ENCODE results near the gene MYO1H.
"Not testable (repeated sequence)": the region's sequence is repeated elsewhere in the genome, so short reads cannot be mapped to it uniquely, and the experiment has no call there.

The MYO1H gene, protein sequence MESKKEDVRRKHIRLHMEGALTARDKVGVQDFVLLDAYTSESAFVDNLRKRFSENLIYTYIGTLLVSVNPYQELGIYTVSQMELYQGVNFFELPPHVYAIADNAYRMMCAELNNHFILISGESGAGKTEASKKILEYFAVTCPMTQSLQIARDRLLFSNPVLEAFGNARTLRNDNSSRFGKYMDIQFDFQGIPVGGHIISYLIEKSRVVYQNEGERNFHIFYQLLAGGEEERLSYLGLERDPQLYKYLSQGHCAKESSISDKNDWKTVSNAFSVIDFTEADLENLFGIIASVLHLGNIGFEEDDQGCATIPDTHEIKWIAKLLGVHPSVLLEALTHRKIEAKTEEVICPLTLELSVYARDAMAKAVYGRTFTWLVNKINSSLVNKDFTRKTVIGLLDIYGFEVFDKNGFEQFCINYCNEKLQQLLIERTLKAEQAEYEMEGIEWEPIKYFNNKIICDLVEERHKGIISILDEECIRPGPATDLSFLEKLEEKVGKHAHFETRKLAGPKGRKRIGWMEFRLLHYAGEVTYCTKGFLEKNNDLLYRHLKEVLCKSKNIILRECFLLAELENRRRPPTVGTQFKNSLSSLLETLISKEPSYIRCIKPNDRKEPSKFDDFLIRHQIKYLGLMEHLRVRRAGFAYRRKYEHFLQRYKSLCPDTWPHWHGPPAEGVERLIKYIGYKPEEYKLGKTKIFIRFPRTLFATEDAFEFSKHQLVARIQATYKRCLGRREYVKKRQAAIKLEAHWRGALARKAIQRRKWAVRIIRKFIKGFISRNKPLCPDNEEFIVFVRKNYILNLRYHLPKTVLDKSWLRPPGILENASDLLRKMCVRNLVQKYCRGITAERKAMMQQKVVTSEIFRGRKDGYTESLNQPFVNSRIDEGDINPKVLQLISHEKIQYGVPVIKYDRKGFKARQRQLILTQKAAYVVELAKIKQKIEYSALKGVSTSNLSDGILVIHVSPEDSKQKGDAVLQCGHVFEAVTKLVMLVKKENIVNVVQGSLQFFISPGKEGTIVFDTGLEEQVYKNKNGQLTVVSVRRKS

DNA sequence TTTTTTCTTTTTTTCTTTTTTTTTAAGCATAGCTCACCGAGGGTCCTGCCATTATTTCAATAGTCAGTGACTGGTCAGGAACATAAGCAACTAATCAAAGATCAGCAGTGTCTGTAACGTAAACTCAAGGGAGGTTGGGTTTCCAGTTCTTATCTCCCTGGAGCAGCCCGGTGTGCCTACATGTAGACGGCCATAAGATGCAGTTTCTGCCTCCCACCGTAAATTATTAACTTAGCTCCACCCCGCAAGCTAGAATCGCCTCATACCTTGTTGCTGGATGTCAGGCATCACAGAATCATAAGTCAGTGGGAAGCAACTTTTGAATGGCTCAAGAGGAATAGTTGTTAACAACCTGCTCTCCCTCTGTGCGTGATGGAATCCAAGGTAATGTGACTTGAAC, at the start of gene MYO1H:
TSS of gene MYO1H (plus strand) at position 312 of the 400 bp plus-strand sequence. CDS start at position 373, 61 bp downstream.
- no peak for DNase-seq

DNA sequence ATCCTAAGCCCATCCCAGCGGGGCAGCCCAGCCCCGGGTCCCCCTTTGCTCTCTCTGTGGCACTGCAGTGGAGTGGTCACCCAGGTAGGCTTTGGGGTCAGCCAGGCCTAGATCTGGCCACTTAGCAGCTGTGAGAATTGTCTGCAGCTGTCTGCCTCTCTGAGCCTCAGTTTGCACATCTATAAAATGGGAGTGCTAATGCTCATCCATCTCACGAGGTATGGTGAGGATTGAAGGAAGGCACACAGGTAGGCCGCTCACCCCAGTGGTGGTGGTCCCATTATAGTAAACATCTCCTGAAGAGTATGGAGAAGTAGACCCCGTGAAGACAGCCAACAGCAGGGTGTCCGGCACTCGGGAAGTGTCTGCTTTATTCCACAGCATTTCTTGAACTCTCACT, 47.9 kb upstream of the MYO1H start:
- DNase-seq: no peak

DNA sequence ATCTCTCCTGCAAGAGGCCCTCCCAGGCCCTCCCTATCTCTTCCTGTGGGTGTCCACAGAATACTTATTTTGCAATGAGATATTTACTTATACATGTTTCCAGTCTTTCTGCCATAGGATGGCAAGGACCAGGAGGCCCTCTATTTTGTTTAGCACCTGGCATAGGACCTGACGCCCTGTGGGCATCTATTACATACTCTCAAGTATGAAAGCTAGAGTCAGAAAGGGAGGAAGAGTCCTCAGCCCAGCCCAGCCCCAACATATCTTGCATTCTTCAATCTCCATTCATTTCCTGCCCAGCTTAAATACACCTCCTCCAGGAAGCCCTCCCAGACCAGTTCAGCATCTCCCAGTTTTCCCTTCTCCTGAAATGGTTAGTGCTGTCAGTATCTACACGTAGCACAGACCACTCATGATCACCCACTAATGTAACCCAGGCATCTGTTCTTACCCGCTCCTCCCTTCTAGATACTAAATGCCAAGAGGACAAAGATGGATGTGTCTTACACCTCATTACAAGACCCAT, 46.0 kb upstream of the MYO1H start:
- DNase-seq: no peak

DNA sequence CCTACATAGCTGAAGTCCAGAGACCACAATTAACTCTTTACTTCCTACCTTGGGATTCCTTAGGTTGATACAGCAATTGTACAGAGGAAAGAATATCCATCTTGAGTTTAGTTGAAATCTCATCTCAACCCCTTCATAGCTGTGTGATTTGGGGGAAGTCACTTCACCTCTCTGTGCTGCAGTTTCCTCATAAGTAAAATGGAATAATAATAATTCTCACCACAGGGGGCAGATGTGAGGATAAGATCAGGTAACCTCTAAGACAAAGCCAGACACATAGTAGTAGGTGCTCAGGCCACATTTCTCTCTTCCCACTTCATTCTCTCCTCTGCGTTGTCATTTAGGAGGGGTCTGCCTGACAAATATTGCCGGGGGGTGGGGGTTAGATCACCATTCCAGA, 45.3 kb upstream of the MYO1H start:
- DNase-seq: no peak

DNA sequence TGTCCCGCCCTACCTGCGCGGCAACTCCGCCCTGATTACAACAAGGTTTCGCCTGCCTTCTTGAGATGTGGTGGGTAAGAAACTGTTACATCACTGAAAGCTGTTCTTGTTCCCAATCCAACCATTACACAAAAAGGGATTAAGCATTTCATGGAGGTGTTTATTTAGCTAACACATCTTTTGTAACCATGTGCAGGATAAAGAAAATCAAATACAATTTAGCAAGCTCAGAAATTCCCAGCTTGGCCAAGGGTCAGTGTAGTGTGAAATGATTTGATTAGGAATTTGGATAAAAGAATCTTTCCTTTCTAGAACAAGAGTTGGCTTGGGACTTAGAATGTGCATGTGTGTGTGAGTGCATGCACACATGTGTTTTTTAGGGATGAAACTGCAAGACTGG, 44.9 kb upstream of the MYO1H start:
- no peak for DNase-seq

DNA sequence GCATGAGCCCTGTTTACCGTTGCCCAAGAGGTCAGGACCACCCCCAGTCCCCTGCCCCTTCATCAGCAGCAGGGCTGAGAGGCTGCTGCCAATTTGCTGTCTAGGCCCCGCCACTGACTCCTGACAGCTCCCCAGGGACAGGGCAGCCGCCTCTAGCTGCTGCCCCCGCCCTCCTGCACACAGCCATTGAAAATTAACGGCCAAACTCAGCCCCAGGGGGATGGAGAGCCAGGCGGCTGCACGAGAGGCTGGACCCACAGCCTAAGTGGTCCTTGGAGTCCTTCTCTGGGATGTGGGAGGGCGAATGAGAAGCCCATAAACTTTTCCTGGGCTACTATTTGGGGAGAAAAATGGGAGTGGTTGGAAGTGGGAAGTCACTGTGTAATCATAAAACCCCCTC, 43.2 kb upstream of the MYO1H start:
- DNase-seq: no peak

DNA sequence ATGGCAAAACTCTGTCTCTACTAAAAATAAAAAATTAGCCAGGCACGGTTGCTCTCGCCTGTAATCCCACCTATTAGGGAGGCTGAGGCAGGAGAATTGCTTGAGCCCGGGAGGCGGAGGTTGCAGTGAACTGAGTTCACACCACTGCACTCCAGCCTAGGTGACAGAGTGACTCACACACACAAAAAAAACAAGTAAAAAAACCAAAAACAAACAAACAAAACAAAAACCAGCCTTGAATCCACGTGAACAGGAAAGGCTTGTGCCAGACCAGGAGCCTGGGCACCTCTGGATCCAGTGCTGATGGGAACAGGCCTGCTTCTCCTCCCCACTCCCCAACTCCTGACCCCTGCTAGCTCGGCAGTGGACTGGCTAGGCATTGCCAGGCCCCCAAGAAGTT, 42.2 kb upstream of the MYO1H start:
- DNase-seq: no peak

DNA sequence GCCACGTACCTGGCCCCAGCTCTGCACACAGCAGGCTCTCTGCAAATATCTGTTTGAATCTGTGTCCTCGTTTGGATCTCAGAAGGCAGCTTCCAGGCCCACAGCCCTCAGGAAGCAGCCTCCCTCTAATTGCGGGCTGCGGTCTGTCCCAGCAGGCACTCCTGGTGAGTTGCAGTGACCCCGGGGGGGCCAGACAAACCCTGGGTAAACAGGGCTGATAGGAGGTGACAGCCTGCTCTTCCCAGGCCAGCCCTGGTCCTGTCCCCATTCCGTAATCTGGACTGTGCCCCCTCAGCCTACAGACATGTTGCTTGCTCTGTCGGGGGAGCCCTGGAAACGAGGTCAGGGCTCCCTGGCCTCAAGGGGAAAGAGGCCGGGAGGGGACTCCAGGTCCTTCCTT, 40.6 kb upstream of the MYO1H start:
- DNase-seq: no peak

DNA sequence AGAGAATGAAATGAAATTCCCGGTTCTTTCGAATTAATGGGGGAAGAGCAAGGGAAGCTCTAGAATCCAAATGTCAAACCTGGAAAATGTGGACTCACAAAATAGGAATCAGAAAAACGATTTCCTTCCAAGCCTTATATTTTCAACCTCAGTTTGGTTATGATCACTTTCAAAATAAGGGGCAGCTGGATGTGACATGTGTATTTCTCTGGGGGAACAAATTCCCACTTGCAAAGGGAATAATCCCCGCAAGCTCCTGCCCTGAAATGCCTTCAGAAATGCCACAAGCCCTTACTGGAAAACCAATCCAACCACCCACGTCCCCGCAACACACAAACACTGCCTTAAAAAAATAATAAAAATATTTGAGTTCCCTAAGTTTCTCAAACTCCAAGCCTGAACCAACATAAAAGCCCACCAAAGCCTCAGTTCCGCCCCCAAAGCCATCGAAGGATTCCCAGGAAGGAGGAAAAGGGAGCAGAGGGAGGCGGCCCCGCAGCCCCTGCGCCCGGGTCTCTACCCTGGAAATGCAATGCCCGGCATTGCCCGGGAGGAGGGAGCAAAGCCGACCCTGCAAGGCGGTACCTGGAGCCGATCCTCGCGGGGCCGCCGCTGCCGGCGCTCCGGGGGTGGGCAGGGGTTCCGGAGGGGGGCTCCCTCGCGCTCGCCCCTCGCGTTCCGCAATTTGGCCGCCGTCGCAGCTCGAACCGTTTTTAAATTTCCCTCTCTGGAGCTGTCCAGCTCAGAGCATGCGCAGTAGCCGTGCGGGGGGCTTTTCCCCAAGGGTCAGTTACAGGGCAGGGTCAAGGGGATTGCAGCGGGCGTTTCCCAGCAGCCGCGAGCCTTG, 38.9 kb upstream of the MYO1H start, which contains the start of gene FOXN4:
TSS of gene FOXN4 (minus strand) at position 751 of the 847 bp plus-strand sequence. CDS start 963 bp downstream, outside the sequence.
- no peak for DNase-seq

DNA sequence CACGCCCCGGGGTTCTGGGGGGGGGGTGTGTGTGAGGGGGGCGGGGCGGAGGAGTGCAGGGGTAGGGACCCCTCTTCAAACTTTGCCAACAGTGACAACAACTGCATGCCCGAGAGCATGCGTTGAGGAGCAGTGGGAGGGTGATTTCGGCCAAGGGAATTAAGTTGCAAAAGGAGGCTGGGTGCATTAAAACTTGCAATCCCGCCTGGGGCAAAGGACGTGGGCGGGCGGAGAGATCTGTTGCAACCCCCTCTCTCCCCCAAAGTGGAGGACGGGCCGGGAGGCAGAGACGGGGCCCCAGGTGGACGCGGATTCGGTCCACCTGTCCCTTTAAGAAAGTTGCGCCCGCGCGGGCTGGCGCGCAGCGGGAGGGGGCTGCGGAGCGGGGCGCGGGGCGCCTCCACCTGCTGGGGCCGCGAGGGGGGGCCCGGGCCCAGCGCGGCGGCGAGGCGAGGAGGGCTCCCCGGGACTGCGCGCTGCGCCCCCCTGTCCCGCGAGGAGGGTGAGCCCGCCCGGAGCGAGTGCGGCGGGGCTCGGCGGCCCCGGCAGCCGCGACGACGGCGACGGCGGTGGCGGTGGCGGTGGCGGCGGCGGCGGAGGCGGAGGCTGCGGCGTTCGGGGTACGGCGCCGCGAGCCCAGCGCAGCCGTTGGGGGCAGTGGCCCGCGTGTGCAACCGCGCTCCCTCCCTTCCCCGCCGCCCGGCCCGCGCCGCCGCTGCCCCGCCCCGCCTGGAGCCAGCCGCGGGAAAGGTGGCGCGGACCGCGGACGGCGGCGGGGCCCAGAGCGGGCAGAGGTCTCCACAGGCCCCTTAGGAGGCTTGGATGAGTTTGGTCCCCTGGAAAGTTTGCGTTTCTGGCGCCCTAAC, 38.1 kb upstream of the MYO1H start:
- no peak for DNase-seq

DNA sequence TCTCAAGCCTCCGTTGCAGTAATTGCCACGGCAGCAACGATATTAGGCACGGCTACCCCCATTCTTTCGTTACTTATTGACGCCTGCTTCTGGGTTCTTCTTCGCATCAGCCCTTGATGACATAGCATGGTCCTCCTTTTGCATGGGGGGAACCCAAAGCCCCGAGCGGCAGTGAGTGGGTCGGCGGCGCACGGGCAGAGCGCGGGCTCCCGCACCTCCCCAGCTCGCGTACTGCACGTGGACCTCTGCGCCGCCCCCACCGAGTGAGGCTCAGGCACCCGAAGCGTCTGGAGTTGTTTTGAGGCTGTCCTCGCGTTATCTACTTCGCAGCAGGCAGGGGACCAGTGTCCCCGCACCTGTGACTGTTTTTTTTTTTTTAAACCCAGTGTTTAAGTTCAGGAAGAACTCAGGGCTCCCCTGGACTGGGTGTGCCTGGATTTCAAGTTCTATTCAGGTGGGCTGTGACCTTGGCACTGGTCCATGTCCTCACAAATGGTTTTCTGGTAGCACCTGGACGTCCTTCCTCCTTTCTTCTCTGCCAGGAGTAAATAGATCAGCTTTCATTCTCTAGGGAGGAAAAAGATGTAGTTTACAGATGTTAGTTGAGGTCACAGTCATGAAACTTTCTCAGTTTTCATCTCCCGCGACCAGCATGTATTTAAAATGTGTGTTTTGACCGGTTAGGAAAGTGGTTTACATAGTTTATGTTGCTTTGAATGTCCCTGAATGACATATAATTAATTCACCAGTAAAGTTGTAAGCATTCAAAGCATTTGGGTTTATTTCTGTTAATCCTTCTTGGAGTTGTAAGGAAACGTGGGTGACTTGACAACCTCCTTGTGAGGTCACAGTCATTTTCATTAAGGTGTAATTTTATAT, 37.2 kb upstream of the MYO1H start:
- no peak for DNase-seq

DNA sequence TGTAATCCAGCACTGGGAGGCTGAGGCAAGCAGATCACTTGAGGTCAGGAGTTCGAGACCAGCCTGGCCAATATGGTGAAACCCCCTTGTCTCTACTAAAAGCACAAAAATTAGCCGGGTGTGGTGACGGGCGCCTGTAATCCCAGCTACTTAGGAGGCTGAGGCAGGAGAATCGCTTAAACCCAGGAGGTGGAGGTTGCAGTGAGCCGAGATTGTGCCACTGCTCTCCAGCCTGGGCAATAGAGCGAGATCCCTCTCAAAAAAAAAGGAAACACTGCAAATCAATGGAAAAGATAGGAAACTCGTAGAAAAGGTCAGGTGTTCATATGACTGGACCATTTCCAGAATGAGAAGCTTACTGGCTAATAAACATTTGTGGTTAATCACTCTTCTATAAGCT, 26.4 kb upstream of the MYO1H start:
- not testable (repeated sequence) for DNase-seq

DNA sequence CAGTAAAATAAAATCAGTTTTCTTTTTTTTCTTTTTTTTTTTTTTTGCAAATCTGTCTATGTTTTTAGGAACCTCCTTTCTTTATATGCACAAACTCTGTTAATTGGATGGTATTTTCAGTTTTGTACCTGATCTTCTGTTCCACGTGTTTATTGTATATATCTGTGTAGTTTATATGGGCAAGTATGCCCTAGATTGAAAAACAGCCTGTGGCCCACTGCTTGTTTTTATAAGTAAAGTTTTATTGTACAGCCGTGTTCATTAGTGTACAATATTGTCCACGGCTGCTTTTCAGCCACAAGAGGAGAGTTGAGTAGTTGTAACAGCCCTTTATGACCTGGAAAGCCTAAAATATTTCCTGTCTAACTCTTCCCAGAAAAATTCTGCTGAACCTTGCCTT, 18.7 kb upstream of the MYO1H start:
- DNase-seq: no peak

DNA sequence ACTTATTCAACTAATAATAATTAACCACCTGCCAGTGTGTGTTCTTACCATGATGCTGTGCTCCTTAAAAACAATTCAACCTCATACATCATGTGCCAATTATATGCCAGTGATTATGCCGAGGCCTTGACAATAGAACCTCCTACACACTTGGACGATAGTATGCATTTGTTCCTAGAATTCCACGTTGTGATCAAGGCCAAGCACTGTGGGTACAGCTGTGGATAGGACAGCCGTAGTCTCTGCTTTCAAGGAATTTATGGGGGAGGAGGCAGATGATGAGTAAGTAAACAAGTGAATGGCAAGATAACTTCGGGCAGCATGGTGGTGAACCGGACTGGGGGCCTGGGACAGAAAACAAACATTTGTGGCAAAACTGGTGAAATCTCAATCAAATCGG, 18.0 kb upstream of the MYO1H start:
- DNase-seq: no peak

DNA sequence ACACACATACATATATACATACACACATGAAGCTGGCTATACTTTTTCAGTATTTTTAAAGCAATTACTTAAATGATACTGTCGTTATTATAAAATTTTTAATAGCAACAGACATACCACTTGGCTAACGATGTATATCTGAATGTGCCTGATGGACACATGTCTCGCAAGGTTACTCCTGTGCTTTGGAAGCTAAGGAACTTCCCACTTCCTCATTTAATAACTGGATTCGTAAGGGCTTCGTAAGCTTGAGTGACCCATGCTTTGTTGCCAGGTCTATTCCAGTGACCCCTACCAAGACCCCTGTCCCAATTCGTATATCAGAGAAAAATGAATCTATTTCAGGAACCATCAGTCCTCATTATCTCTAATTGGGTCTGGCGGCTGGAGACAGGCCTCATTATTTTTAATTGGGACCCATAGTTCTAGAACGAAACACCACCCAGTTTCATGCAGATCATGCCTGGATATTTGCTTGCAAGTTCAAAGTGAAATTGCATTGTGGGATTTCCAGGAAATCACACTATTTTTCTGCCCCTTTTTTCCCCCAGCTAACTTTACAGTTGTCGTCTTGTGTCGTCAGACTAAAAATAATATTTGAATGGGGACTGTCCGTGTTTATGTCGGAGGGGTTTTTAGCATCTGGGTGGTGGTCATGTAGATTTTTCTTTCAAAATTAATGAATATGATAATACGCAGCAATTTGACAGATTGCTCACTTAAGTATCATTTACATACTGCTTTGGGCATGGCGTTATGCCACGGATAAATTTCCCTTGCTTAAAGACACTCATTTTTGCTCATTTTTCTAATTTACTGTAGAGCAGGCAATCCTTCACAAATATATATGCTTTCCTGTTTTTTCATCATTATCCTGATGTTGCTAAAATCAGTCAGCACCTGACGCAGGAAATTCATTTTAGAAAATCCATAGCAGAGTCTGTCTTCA, 17.1 kb upstream of the MYO1H start:
- DNase-seq: no peak

DNA sequence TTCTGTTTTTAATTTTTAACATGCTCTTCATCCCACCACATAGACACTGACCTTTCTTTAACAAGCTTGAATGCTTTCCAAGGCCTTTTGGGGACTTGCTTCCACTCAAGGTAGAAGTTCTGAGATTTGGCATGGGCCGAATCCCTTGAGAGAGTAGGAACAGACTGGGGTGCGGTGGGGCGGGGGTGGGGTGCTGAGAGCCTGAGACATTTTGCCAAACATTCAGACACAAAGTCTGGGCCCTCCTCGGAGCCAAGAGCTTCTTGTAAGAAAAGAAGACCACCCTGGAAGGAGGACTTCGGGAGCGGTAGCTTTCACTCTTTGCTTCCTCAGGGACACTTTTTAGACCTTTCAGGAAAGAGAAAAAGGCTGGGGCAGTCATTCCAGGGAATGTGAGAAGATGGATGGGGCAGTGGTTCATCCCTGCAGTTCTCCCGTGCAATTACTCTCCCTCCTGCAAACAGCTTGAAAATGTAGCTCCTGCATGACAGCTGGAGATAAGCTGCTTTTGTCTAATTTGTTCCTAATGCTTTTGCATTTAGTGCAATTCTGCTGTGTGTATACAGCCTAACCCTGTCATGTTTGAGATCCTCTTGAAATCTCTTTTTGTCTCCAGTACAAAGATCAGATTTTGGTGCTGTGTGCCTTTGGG, 16.3 kb upstream of the MYO1H start:
- DNase-seq: no peak

DNA sequence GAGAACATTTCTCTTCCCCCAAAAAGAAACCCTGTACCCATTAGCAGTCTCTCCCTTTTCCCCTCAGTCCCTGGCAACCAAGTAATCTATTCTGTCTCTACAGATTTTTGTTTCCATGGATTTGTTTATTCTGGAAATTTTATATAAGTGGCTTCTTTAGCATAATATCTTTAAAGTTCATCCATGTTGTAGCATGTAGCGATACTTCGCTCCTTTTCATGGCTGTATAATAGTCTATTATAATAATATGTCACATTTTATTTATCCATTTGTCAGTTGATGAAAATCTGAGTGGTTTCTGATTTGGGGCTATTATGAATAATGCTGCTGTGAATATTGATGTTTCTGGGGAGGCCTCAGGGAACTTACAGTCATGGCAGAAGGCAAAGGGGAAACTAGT, 12.8 kb upstream of the MYO1H start:
- no peak for DNase-seq

DNA sequence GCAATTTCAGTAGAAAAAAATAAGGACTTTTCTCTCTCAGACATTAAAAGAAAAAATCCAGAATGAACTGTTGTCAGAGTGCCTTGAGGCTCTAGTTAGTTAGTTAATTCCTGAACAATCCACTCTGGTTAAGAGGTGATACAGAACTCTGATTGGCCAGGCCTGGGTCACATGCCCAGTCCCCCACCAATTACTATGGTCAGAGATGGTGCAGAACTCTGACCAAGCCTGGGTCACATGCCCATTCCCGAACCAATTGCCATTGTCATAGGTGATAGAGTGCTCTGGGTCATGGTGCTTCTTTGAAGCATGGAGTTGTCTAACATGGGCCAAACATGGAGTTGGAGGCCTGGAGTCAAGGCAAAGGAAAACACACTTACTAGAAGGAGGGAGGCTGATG, 11.1 kb upstream of the MYO1H start:
- DNase-seq: no peak

DNA sequence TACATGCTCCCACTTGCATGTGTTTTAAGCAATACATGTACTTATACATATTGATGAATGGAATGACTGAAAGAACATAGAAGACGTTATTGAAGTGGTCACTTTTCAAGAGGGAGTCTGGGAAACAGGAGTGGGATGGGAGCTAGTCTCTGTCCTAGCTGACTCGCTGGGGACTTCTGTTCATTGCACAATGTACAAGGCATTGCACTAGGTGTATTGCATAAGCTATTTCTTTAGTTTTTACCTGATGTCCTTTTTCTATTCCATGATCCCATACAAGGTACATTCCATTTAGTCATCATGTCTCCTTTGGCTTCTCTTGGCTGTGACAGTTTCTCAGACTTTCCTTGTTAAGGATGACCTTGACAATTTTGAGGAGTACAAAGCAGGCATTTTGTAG, 4.0 kb upstream of the MYO1H start:
- no peak for DNase-seq

All from CD4-positive, alpha-beta T cell treated with Interferon gamma for 1 hour (primary cell).